HG02571 (cell line): ENCODE measurements around the gene PRAMEF4.
"Not testable (repeated sequence)": the region's sequence is repeated elsewhere in the genome, so short reads cannot be mapped to it uniquely, and the experiment has no call there.

Experiments
- ATAC-seq: cut with Tn5 transposase; IDR thresholded peaks from one replicate; pipeline ENCODE4 v1.9.1; 2021; ENCODE audit warnings: mild to moderate bottlenecking, moderate library complexity; ENCODE audit not compliant: unreplicated experiment

PRAMEF4 gene

DNA sequence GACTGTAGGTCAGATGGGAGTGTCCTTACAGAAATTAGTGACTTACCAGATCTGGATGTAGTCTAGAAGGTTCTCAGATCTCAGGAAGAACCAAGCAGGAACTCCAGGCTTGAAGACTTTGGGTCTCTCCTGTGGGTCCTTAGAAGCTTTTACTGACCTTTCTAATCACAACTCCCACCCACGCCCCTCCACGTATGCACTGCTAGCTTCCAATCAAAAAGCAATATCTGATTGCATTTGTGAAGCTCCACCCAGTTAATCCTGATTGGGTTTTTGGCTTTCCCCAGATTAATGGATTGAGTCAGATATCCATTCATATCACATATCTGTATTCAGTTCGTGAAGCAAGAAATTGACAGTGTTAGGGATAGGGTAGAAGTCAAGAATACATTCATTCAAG lies at the start of gene PRAMEF4:
PRAMEF4 (minus strand) TSS at position 101 of the 400 bp plus-strand sequence. CDS start 2,807 bp downstream, outside the sequence.
- ATAC-seq = not testable (repeated sequence)

GRCh38 chr1:12924368-12924767 lies 38.4 kb upstream of the PRAMEF4 start:
- ATAC-seq = not testable (repeated sequence)

GRCh38 chr1:12921749-12922148 lies 35.7 kb upstream of the PRAMEF4 start:
- ATAC-seq = not testable (repeated sequence)

- not testable (repeated sequence) for ATAC-seq
Measured at GRCh38 chr1:12916310-12916709, 30.3 kb upstream of the PRAMEF4 start, which contains the start of gene PRAMEF7. PRAMEF7 (plus strand) TSS chr1:12916610; CDS start chr1:12917693, 1,083 bp downstream.

DNA sequence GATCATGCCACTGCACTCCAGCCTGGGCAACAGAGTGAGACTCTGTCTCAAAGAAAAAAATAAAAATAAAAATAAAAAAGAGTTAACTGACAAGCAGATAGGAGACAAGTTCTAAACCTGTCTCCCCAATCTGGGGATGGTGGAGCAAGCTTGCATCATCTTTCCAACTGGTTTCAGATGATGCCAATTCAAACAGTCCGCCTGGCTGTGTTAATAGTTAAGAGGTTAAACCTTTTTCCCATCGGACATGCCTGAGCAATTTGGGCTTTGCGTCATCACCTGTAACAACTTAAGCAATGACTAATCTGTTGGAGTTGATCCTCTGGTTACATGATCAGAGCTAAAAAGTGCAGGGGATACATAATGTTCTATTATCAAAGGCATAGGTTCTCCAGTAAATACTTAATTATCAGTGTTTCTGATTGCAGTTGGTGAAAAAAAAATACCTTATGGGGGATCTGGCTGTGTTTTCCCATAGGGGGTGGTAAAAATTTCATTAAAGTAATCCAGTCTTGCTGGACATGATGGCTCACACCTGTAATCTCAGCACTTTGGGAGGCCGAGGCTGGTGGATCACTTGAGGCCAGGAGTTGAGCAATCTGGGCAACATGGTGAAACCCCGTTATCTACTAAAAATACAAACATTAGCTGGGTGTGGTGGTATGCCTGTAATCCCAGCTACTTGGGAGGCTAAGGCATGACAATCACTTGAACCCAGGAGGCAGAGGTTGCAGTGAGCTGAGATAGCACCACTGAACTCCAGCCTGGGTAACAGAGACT lies 18.0 kb upstream of the PRAMEF4 start:
- not testable (repeated sequence) for ATAC-seq

DNA sequence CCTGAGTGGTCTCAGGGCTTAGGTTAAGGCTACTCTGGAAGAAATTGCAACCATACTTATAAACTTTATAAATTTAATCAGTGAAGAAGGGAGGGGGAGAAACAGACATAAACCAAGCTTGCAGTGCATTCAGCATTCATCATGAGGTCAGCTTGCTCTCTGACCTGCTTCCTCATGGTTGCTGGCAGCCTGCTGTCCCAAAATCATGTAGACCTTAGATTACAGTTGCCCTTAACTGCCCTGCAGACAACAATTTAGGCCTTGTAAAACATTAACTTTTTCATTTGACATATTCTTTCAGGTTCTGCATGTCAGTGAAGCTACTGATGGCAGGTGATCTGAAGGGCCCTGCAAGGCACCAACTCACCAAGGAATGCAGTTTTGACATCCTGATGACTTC lies 13.2 kb upstream of the PRAMEF4 start:
- not testable (repeated sequence) for ATAC-seq

- ATAC-seq = not testable (repeated sequence)
Measured at GRCh38 chr1:12898170-12898569, 12.2 kb upstream of the PRAMEF4 start, which contains the start of gene PRAMEF10. PRAMEF10 (minus strand) TSS chr1:12898270; CDS start chr1:12895847, 2,423 bp downstream.

DNA sequence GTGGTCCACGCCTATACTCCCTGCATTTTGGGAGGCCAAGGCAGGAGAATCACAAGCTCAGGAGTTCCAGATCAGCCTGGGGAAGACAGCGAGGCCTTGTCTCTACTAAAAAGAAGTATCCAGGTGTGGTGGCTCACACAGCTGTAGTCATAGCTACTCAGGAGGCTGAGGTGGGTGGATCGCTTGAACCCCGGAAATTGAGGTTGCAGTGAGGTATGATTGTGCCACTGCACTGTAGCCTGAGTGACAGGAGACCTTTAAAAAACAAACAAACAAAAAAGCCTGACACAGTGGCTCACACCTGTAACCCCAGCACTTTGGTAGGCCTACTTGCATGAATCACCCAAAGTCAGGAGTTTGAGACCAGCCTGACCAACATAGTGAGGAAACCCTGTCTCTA lies 7.5 kb downstream of the PRAMEF4 start:
- not testable (repeated sequence) for ATAC-seq

GRCh38 chr1:12863131-12863880 lies 22.7 kb downstream of the PRAMEF4 start:
- ATAC-seq = not testable (repeated sequence)

DNA sequence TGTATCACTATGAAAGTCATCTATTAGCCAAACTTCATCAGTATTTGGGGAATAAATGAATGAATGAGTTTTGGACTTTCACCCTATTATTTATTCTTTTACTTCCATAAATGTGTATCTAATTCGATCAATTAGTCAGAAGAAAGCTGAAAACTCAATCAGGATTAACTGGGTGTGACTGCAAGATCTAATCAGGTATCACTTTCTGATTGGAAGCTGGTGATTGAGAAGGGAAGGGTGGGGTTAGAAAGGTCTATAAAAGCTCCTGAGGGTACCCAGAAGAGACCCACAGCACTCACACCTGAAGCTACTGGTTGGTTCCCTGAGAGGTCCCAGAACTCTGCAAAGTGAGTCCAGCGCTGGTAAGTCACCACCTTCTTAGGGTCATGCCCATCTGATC lies 29.2 kb downstream of the PRAMEF4 start, which contains the start of gene PRAMEF2:
PRAMEF2 (plus strand) TSS at position 301 of the 400 bp plus-strand sequence. CDS start 1,924 bp downstream, outside the sequence.
- not testable (repeated sequence) for ATAC-seq

DNA sequence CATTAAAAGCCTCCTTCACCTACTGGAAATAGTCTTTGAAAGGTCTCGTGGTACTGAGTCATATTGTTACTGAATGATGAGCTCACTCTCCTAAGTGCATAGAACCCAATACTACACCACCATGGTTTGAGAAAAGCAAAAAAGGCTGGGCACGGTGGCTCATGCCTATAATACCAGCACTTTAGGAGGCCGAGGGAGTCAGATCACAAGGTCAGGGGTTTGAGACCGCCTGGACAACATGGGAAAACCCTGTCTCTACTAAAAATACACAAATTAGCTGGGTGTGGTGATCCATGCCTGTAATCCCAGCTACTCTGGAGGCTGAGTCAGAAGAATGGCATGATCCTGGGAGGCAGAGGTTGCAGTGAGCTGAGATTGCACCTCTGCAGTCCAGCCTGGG lies 34.2 kb downstream of the PRAMEF4 start:
- no peak for ATAC-seq

- ATAC-seq = not testable (repeated sequence)
Measured at GRCh38 chr1:12848620-12849019, 37.4 kb downstream of the PRAMEF4 start, which contains the start of gene HNRNPCL1. HNRNPCL1 (minus strand) TSS chr1:12848720; CDS start chr1:12848289, 431 bp downstream.

DNA sequence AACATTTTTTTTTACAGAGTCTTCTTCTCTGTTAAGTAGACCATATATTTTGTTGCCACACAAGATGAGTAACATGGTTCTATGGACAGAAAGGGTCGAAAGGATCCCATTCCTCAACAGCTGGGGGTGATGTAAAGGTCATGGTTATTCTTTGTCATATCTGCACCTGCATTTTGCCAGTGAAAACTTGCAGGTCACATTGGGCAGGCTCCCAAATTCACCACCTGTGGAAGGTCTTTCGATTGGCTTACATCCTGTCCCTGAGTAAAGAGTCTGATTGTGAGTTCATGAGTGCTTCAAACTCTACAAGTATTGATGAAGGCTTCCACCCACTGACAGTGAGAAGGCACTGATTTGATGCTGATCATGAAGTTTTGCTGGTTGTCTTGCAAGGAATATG lies 52.8 kb downstream of the PRAMEF4 start:
- not testable (repeated sequence) for ATAC-seq

GRCh38 chr1:12831310-12831709 lies 54.7 kb downstream of the PRAMEF4 start, which contains the start of gene PRAMEF11:
PRAMEF11 (minus strand) TSS chr1:12831410; CDS start chr1:12828789, 2,621 bp downstream.
- ATAC-seq = not testable (repeated sequence)
